NCI-H146 treated with DMSO at 0.1 percent for 48 hours (cell line): ENCODE data around the gene KRT14.
A peak's percentile ranks its signal among the peaks of the same experiment; 100 is the strongest.
"Not testable (repeated sequence)": the region's sequence is repeated elsewhere in the genome, so short reads cannot be mapped to it uniquely, and the experiment has no call there.

Experiments used
- DNase-seq: peaks from one replicate; lab custom pipeline; 2025; ENCODE audit not compliant: unreplicated experiment; lab: John Stamatoyannopoulos, UW

KRT14 gene

GRCh38 chr17:41579484-41580243 lies 7.0 kb downstream of the KRT14 start:
- peak; percentile 88 for DNase-seq

- DNase-seq, result no peak
Observed at GRCh38 chr17:41578971-41579370, 7.7 kb downstream of the KRT14 start.

- DNase-seq, result no peak
Observed at GRCh38 chr17:41578538-41578937, 8.2 kb downstream of the KRT14 start.

GRCh38 chr17:41576740-41577139 lies 10.0 kb downstream of the KRT14 start:
- DNase-seq, result not testable (repeated sequence)

- no peak for DNase-seq
Observed at GRCh38 chr17:41575336-41575735, 11.4 kb downstream of the KRT14 start.

GRCh38 chr17:41571561-41572434 lies 14.9 kb downstream of the KRT14 start, which contains the start of gene KRT9:
KRT9 (minus strand) TSS chr17:41572059; CDS start chr17:41571992, 67 bp downstream.
- DNase-seq, result peak; percentile 60

GRCh38 chr17:41567317-41567716 lies 19.4 kb downstream of the KRT14 start:
- DNase-seq, result no peak

- DNase-seq, result no peak
Observed at GRCh38 chr17:41565338-41565737, 21.4 kb downstream of the KRT14 start.

- DNase-seq, result peak; percentile 4
Observed at GRCh38 chr17:41563607-41564170, 23.0 kb downstream of the KRT14 start.

GRCh38 chr17:41561554-41561953 lies 25.1 kb downstream of the KRT14 start:
- DNase-seq, result no peak

- DNase-seq, result no peak
Observed at GRCh38 chr17:41559548-41559947, 27.1 kb downstream of the KRT14 start.

- DNase-seq, result no peak
Observed at GRCh38 chr17:41556931-41557330, 29.8 kb downstream of the KRT14 start.

GRCh38 chr17:41556306-41556705 lies 30.4 kb downstream of the KRT14 start:
- no peak for DNase-seq

GRCh38 chr17:41555105-41555887 lies 31.4 kb downstream of the KRT14 start:
- DNase-seq, result no peak

- DNase-seq, result no peak
Observed at GRCh38 chr17:41553987-41554680, 32.6 kb downstream of the KRT14 start.

GRCh38 chr17:41553176-41553575 lies 33.5 kb downstream of the KRT14 start:
- no peak for DNase-seq

GRCh38 chr17:41552455-41552854 lies 34.2 kb downstream of the KRT14 start:
- DNase-seq, result no peak

GRCh38 chr17:41551365-41551764 lies 35.3 kb downstream of the KRT14 start:
- no peak for DNase-seq

- no peak for DNase-seq
Observed at GRCh38 chr17:41549596-41550039, 37.1 kb downstream of the KRT14 start.
